SK-N-SH treated with all-trans-retinoic acid at 6 μM for 48 hours (cell line): ENCODE measurements around the gene ATG2A.

ENCODE experiments used
- ARNTL ChIP-seq: fragments of 450-650 bp; formaldehyde crosslinking; IDR thresholded peaks from 2 replicates; pipeline ENCODE4 v1.5.0; 2020; ENCODE audit warnings: low read depth, mild to moderate bottlenecking, moderate library complexity, borderline replicate concordance
- ESRRG ChIP-seq: fragments of 250-450 bp; sonication (Bioruptor Pico); IDR thresholded peaks from 2 replicates; pipeline ENCODE4 v1.6.1; 2021; ENCODE audit warnings: mild to moderate bottlenecking
- GLIS3 ChIP-seq: fragments of 250-450 bp; sonication (Bioruptor Pico); IDR thresholded peaks from 2 replicates; pipeline ENCODE4 v1.5.0; 2020; ENCODE audit warnings: mild to moderate bottlenecking, moderate library complexity
- ISL1 ChIP-seq: fragments of 250-450 bp; sonication (Bioruptor Pico); IDR thresholded peaks from 2 replicates; pipeline ENCODE4 v2.1.2; 2022; ENCODE audit warnings: mild to moderate bottlenecking, moderate library complexity
- RARB ChIP-seq: fragments of 250-450 bp; sonication (Bioruptor Pico); IDR thresholded peaks from 2 replicates; pipeline ENCODE4 v1.8.0; 2021; ENCODE audit warnings: mild to moderate bottlenecking, moderate library complexity
- SNAI2 ChIP-seq: fragments of 250-450 bp; sonication (Bioruptor Pico); IDR thresholded peaks from 2 replicates; pipeline ENCODE4 v1.5.0; 2020; ENCODE audit warnings: mild to moderate bottlenecking, moderate library complexity
- ZFP3 ChIP-seq: fragments of 250-450 bp; sonication (Bioruptor Pico); IDR thresholded peaks from 2 replicates; pipeline ENCODE4 v1.5.0; 2020; ENCODE audit warnings: mild to moderate bottlenecking, moderate library complexity
- ZNF565 ChIP-seq: fragments of 450-650 bp; formaldehyde crosslinking; conservative IDR thresholded peaks from 2 replicates; pipeline ENCODE4 v1.5.0; 2020; ENCODE audit warnings: low read depth, mild to moderate bottlenecking, moderate library complexity
- TF ChIP-seq, protein P1 (sequence below): fragments of 250-450 bp; sonication (Bioruptor Pico); IDR thresholded peaks from 2 replicates; pipeline ENCODE4 v1.5.1; 2020; ENCODE audit warnings: low read depth, mild to moderate bottlenecking, moderate library complexity
- TF ChIP-seq, protein P2 (sequence below): fragments of 250-450 bp; sonication (Bioruptor Pico); IDR thresholded peaks from 2 replicates; pipeline ENCODE4 v1.5.1; 2021; ENCODE audit warnings: mild to moderate bottlenecking, moderate library complexity
- TF ChIP-seq, protein P3 (sequence below): fragments of 250-450 bp; sonication (Bioruptor Pico); IDR thresholded peaks from 2 replicates; pipeline ENCODE4 v1.8.0; 2020; ENCODE audit warnings: mild to moderate bottlenecking, moderate library complexity, borderline replicate concordance
- TF ChIP-seq, protein P4 (sequence below): fragments of 250-450 bp; sonication (Bioruptor Pico); IDR thresholded peaks from 2 replicates; pipeline ENCODE4 v1.5.0; 2020; ENCODE audit warnings: mild to moderate bottlenecking, moderate library complexity

DNA sequence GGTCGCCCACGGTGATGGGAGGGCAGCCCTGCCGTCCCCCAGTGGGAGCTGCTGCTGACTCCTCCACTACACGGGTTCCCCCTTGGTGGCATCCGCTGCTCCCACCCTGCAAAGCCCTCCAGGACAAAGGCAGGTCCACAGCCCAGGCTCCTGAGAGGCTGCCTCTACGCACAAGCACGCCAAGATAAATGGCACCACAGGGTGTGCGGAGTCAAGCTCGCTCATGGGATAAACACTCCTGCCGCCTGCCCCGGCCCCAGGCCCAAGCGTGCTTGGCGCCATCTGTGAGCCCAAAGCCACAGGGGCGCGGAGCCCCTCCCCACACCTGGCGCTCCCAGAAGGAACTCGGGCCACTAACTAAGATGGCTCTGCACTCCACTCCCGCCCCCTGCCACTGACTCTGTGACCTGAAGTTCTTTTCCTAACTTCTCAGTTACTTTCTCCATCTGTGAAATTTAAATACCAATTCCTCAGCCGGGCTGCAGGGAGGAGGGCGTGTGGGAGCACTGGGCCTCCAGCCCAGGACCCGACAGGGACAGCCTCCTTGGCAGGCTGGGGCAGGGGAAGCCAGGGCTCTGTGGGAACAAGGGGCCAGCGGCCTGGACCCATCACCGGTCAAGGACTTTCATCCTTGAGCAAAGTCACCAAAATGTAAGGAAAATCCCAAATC is 53.5 kb downstream of the ATG2A start:
- no peak for TF ChIP-seq ZNF565 (CRISPR knock-in tag)
- no peak for TF ChIP-seq ZFP3 (CRISPR knock-in tag)
- TF ChIP-seq ESRRG: no peak
- TF ChIP-seq, protein P1, sequence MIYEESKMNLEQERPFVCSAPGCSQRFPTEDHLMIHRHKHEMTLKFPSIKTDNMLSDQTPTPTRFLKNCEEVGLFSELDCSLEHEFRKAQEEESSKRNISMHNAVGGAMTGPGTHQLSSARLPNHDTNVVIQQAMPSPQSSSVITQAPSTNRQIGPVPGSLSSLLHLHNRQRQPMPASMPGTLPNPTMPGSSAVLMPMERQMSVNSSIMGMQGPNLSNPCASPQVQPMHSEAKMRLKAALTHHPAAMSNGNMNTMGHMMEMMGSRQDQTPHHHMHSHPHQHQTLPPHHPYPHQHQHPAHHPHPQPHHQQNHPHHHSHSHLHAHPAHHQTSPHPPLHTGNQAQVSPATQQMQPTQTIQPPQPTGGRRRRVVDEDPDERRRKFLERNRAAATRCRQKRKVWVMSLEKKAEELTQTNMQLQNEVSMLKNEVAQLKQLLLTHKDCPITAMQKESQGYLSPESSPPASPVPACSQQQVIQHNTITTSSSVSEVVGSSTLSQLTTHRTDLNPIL: no peak
- TF ChIP-seq, protein P2, sequence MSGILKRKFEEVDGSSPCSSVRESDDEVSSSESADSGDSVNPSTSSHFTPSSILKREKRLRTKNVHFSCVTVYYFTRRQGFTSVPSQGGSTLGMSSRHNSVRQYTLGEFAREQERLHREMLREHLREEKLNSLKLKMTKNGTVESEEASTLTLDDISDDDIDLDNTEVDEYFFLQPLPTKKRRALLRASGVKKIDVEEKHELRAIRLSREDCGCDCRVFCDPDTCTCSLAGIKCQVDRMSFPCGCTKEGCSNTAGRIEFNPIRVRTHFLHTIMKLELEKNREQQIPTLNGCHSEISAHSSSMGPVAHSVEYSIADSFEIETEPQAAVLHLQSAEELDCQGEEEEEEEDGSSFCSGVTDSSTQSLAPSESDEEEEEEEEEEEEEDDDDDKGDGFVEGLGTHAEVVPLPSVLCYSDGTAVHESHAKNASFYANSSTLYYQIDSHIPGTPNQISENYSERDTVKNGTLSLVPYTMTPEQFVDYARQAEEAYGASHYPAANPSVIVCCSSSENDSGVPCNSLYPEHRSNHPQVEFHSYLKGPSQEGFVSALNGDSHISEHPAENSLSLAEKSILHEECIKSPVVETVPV: no peak
- no peak for TF ChIP-seq ARNTL (CRISPR knock-in tag)
- TF ChIP-seq SNAI2: no peak
- TF ChIP-seq, protein P3, sequence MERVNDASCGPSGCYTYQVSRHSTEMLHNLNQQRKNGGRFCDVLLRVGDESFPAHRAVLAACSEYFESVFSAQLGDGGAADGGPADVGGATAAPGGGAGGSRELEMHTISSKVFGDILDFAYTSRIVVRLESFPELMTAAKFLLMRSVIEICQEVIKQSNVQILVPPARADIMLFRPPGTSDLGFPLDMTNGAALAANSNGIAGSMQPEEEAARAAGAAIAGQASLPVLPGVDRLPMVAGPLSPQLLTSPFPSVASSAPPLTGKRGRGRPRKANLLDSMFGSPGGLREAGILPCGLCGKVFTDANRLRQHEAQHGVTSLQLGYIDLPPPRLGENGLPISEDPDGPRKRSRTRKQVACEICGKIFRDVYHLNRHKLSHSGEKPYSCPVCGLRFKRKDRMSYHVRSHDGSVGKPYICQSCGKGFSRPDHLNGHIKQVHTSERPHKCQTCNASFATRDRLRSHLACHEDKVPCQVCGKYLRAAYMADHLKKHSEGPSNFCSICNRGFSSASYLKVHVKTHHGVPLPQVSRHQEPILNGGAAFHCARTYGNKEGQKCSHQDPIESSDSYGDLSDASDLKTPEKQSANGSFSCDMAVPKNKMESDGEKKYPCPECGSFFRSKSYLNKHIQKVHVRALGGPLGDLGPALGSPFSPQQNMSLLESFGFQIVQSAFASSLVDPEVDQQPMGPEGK (CRISPR knock-in tag): no peak
- TF ChIP-seq, protein P4, sequence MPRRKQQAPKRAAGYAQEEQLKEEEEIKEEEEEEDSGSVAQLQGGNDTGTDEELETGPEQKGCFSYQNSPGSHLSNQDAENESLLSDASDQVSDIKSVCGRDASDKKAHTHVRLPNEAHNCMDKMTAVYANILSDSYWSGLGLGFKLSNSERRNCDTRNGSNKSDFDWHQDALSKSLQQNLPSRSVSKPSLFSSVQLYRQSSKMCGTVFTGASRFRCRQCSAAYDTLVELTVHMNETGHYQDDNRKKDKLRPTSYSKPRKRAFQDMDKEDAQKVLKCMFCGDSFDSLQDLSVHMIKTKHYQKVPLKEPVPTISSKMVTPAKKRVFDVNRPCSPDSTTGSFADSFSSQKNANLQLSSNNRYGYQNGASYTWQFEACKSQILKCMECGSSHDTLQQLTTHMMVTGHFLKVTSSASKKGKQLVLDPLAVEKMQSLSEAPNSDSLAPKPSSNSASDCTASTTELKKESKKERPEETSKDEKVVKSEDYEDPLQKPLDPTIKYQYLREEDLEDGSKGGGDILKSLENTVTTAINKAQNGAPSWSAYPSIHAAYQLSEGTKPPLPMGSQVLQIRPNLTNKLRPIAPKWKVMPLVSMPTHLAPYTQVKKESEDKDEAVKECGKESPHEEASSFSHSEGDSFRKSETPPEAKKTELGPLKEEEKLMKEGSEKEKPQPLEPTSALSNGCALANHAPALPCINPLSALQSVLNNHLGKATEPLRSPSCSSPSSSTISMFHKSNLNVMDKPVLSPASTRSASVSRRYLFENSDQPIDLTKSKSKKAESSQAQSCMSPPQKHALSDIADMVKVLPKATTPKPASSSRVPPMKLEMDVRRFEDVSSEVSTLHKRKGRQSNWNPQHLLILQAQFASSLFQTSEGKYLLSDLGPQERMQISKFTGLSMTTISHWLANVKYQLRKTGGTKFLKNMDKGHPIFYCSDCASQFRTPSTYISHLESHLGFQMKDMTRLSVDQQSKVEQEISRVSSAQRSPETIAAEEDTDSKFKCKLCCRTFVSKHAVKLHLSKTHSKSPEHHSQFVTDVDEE (CRISPR knock-in tag): no peak
- TF ChIP-seq GLIS3 (CRISPR knock-in tag): no peak
- TF ChIP-seq RARB (CRISPR knock-in tag): no peak
- no peak for TF ChIP-seq ISL1
